Ascending aorta (tissue), 2 donors: Measurements from ENCODE around the gene ADGRB2. TPM values are rescaled to one million over a fixed set of nuclear protein-coding genes. Genes with fewer than 3 reads are reported as not detected.

ENCODE experiments used
- DNase-seq, 2 donors: peaks; one replicate each; pipeline ENCODE4 v3.0.0-alpha.2; 2019; ENCODE audit warnings: low spot score in 2 of 2
- H3K27ac ChIP-seq, 2 donors: fragments of 200-600 bp; sonication (generic); one replicate each; pipeline ENCODE4 v1.5.1; 2016 to 2017; ENCODE audit warnings: mild to moderate bottlenecking in 1 of 2
- H3K27me3 ChIP-seq: fragments of 200-600 bp; sonication (generic); one replicate; pipeline ENCODE4 v1.5.1; 2017
- H3K36me3 ChIP-seq, 2 donors: fragments of 200-600 bp; sonication (generic); one replicate each; pipeline ENCODE4 v1.5.1; 2016
- H3K4me1 ChIP-seq, 2 donors: fragments of 200-600 bp; sonication (generic); one replicate each; pipeline ENCODE4 v1.5.1; 2016 to 2017; ENCODE audit warnings: mild to moderate bottlenecking in 1 of 2
- H3K4me3 ChIP-seq, 2 donors: fragments of 200-600 bp; sonication (generic); one replicate each; pipeline ENCODE4 v1.5.1; 2016 to 2017; ENCODE audit warnings: mild to moderate bottlenecking in 1 of 2
- H3K9me3 ChIP-seq, 2 donors: fragments of 200-600 bp; sonication (generic); one replicate each; pipeline ENCODE4 v1.5.1; 2016
- intact Hi-C: fragments of 100-400 bp; cut with DNase I; formaldehyde crosslinking; loops from one replicate; pipeline ENCODE4 v1.15.1; 2023
- total RNA-seq: library from RNA; depleted of rRNA; stranded (reverse); fragments of >200 nt; gene quantifications from one replicate; pipeline ENCODE4 v1.1.0, GENCODE V29; 2016
- TF ChIP-seq, protein P1 (sequence below), 3 experiments: fragments of 200-600 bp in 2 of 3; fragments of 450-650 bp in 1 of 3; sonication (generic) in 2 of 3; IDR thresholded peaks; one replicate each; pipeline ENCODE4 v1.5.1; 2016 to 2019; ENCODE audit warnings: antibody characterized with exemption in 3 of 3, mild to moderate bottlenecking in 1 of 3, moderate library complexity in 1 of 3

ADGRB2 gene
- total RNA-seq, 1 donor from 2014 or later: 1.9 TPM

DNA sequence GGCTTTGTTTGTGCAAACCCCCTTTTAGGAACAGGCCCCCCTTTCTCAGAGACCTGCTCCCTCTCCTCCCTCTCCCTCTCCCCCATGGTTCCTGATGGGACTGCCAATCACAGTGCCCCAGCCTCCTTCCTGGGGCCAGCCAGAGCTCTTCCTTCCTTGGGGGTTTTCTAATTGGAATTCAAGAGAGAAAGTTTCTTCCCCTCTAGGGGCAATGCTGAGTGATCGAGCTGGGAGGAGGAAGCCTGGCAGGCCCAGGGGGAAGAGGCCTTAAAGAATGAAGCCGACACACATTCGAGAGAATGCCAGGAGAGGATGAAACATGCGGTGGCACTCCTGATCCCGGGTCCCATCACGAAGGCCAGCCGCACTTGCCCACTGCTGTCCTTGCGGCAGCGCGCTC is 39.0 kb downstream of the ADGRB2 start:
- no peak overlapping the region for H3K4me3 ChIP-seq
- intact Hi-C loops: no loop called here
- DNase-seq: no peak
- H3K9me3 ChIP-seq: no peaks in the 10 kb centered on the region
- no peaks in the 10 kb centered on the region for H3K4me1 ChIP-seq
- no peak overlapping the region for H3K27ac ChIP-seq
- no peaks in the 10 kb centered on the region for H3K27me3 ChIP-seq
- H3K36me3 ChIP-seq: no peaks in the 10 kb centered on the region
- TF ChIP-seq, protein P1, sequence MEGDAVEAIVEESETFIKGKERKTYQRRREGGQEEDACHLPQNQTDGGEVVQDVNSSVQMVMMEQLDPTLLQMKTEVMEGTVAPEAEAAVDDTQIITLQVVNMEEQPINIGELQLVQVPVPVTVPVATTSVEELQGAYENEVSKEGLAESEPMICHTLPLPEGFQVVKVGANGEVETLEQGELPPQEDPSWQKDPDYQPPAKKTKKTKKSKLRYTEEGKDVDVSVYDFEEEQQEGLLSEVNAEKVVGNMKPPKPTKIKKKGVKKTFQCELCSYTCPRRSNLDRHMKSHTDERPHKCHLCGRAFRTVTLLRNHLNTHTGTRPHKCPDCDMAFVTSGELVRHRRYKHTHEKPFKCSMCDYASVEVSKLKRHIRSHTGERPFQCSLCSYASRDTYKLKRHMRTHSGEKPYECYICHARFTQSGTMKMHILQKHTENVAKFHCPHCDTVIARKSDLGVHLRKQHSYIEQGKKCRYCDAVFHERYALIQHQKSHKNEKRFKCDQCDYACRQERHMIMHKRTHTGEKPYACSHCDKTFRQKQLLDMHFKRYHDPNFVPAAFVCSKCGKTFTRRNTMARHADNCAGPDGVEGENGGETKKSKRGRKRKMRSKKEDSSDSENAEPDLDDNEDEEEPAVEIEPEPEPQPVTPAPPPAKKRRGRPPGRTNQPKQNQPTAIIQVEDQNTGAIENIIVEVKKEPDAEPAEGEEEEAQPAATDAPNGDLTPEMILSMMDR (IDR thresholded peaks at IDR 0.05): no peak

DNA sequence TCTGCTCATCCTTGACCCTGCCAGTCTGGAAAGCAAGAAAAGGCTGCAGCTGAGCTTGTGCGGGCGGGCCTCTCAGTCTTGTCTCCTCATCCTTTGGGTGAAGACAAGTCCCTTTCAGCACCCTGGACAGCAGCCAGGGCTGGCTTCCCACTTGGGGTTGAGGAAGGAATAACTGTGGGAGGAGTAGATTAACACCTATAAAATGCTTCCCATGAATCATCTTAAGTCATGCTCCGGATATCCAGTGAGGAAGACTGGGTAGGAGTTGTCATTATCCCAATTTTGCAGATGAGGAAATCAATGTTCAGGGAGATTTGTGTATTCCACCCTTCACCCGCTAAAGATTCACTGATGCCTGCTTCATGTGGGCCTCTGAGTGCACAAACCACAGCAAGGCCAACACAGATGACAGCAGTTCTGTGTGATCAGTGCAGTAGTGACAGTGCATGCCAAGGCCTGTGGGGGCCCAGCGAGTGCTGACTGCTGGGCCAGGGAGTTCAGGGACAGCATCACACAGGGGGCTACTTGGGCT is 40.2 kb downstream of the ADGRB2 start:
- H3K27ac ChIP-seq: no peak overlapping the region
- H3K4me1 ChIP-seq: no peaks in the 10 kb centered on the region
- H3K9me3 ChIP-seq: no peaks in the 10 kb centered on the region
- no peak overlapping the region for H3K4me3 ChIP-seq
- no peak for DNase-seq
- intact Hi-C loops: no loop called here
- no peaks in the 10 kb centered on the region for H3K36me3 ChIP-seq
- H3K27me3 ChIP-seq: no peaks in the 10 kb centered on the region
- TF ChIP-seq, protein P1 (IDR thresholded peaks at IDR 0.05): no peak

DNA sequence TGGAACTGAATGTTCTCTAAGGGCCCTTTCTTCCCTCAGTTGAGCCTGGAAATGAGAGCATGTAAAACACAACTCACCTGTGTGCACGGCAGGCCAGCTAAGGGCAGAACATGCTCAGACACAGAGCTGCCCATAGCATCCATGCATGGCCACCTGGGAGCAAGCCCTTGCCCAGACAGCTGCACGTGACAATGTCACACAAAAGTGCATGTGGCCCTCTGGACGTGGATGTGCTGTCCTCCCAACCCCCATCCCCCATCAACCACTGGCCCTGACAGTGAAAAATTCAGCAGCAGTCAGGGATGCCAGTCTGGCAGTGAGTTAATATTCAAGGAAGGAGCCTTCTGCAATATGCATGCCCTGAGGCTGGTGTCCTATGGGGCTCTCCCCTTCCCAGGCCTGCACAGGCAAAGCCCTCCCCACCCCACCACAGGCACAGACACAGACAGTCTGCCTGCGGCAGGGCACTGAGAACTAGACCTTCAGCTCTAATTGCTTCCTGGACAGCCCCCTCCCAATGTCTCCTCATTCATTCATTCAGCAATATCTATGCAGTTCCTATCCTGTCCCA is 45.7 kb downstream of the ADGRB2 start:
- Histone ChIP-seq H3K27ac (no peak overlapping the region), H3K36me3 (no peaks in the 10 kb centered on the region)
- intact Hi-C loops: loop anchor here (5.0 kb wide), 2 partner anchors 244 to 344 kb away; no protein-coding TSS in a partner anchor

DNA sequence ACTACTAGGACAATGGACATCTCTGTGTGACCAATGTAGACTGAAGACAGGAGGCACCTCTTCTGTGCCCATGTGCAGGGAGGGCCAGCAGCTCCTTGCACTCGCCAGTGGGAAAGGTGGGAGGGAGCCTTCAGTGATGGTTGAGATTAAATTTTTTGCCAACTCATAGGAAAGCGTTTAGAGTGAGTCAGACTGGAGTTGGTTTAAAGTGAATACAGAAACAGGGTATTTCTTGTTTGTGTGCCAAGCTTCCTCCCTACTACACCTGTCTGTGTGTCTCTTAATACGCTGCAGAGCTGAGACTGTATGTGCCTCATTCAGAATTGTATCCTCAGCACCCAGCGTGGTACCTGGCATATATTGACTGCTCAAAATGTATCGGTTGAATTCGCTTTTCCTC is 46.8 kb downstream of the ADGRB2 start:
- intact Hi-C loops: loop anchor here (5.0 kb wide), 2 partner anchors 245 to 345 kb away; no protein-coding TSS in a partner anchor
- Histone ChIP-seq H3K36me3 (no peaks in the 10 kb centered on the region), H3K4me3 (no peak overlapping the region), H3K27ac (no peak overlapping the region), H3K4me1 (peaks cover 14 to 28% of the 10 kb centered on the region in 2 donors), H3K9me3 (no peaks in the 10 kb centered on the region), H3K27me3 (no peaks in the 10 kb centered on the region)
- TF ChIP-seq, protein P1 (IDR thresholded peaks at IDR 0.05): no peak
- no peak for DNase-seq

More for the DNA sequence above, 45.7 kb downstream of the ADGRB2 start:
- peaks cover 9 to 19% of the 10 kb centered on the region in 2 donors for H3K4me1 ChIP-seq
- TF ChIP-seq, protein P1 (IDR thresholded peaks at IDR 0.05): no peak
- H3K9me3 ChIP-seq: no peaks in the 10 kb centered on the region
- H3K27me3 ChIP-seq: no peaks in the 10 kb centered on the region
- DNase-seq: no peak
- H3K4me3 ChIP-seq: no peak overlapping the region

DNA sequence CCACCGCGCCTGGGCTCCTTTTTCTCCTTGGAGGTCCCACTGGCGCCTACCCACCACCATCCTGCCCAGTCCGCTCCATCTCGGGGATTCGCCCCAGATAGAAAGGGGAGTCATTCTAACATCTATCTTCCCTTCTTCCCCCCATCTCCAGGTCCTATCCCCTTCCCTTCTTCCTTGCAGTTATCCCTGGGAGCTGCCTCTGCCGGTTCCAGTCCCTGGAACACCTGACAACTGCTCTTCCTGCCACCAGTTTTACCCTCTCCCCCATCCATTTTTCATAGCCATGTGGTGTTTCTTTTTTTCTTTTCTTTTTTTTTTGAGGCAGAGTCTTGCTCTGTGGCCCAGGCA is 48.3 kb downstream of the ADGRB2 start:
- Histone ChIP-seq H3K27me3 (no peaks in the 10 kb centered on the region), H3K4me1 (peaks cover 17 to 39% of the 10 kb centered on the region in 2 donors), H3K9me3 (no peaks in the 10 kb centered on the region), H3K4me3 (peak overlapping the region; percentile 46 to 64), H3K36me3 (no peaks in the 10 kb centered on the region), H3K27ac (peak overlapping the region; percentile 96)
- DNase-seq: no peak
- intact Hi-C loops: loop anchor here (1.0 to 5.0 kb wide), 8 partner anchors 15 to 346 kb away; partner anchors contain the start of gene PEF1
- TF ChIP-seq, protein P1 (IDR thresholded peaks at IDR 0.05): no peak
